CD4-positive, alpha-beta T cell treated with Interleukin-6 at 100 ng/mL for 8 hours (primary cell): Measurements from ENCODE around the gene MCMBP.

Experiments
- DNase-seq: peaks from one replicate; pipeline ENCODE4 v3.0.0-alpha.2; 2020; ENCODE audit warnings: mixed read lengths, low spot score

Gene MCMBP

GRCh38 chr10:119782981-119783664, 89.5 kb downstream of the MCMBP start:
- DNase-seq: no peak

- no peak for DNase-seq
These were observed 91.1 kb downstream of the MCMBP start for GRCh38 chr10:119781498-119781897.

- DNase-seq: no peak
These were observed 91.7 kb downstream of the MCMBP start for GRCh38 chr10:119780879-119781480.
